Measurements from ENCODE around the gene MYH11.
"Not testable (repeated sequence)": the region's sequence is repeated elsewhere in the genome, so short reads cannot be mapped to it uniquely, and the experiment has no call there.

Gene MYH11

DNA sequence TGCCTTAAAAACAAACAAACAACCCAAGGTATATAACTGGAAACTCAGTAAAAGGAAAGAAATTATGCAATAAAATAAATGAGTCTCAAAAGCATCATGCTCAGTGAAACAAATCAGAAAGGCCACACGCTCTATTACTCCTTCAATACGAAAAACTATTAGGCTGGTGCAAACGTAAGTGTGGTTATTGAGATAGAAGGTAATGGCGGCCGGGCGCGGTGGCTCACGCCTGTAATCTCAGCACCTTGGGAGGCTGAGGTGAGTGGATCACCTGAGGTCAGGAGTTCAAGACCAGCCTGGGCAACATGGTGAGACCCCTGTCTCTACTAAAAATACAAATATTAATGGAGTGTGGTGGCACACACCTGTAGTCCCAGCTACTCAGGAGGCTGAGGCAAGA, 17.6 kb downstream of the MYH11 start:
- not testable (repeated sequence) for DNase-seq

DNA sequence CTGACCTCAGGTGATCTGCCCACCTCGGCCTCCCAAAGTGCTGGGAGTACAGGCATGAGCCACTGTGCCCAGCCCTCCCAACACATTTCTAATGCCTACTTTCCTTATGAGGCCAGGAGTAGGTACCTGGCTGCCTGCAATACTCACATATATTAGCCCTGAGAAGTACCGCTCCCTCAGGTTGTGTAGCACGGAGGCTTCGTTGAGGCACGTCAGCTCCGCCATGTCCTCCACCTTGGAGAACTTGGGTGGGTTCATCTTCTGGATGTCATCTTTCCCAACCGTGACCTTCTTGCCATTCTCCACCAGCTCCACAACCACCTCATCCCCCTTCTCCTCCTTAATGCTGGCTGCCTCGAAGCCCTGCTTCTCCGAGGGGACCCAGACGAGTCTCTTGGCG, 19.1 kb downstream of the MYH11 start:
- DNase-seq, result no peak

DNA sequence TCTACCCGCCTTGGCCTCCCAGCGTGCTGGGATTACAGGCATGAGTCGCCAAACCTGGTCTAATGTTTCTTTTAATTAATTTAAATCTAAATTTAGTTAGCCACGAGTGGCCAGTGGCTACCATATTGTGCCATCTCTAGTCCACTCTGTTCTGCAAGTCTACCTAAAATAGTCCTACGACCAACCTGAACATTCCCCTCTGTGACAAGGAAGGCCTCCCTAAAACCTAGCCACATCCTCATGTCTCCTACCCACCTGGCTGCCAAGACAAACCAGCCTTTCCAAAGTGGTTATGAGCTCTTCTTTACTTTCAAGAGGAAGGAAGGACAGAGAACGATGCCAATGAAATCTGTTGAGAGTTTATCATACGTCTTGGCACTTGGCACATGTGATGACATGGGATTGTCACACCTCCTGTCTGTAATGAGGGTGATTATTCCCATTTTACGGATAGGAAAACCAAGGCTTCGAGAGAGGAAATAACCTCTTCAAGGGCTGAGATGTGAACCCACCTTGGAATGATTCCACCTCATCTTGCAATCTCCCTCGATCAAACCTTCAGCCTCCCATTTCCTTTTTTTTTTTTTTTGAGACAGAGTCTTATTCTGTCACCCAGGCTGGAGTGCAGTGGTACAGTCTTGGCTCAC, 19.7 kb downstream of the MYH11 start:
- no peak for DNase-seq

DNA sequence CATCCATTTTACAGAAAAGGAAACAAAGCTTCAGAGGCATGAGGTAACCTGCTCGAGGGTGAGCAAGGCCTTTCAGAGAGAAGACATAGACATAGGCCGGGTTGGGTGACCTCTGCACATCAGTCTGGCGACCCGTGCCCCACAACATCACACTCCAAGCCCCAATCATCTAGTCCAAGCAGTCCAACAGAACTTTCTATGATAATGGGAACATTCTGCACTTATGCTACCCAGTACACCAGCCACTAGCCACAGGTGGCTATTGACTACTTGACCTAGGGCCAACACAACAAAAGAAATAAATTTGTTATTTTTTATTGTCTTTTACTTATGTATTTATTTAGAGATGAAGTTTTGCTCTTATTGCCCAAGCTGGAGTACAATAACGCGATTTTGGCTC, 20.8 kb downstream of the MYH11 start:
- DNase-seq, result no peak

DNA sequence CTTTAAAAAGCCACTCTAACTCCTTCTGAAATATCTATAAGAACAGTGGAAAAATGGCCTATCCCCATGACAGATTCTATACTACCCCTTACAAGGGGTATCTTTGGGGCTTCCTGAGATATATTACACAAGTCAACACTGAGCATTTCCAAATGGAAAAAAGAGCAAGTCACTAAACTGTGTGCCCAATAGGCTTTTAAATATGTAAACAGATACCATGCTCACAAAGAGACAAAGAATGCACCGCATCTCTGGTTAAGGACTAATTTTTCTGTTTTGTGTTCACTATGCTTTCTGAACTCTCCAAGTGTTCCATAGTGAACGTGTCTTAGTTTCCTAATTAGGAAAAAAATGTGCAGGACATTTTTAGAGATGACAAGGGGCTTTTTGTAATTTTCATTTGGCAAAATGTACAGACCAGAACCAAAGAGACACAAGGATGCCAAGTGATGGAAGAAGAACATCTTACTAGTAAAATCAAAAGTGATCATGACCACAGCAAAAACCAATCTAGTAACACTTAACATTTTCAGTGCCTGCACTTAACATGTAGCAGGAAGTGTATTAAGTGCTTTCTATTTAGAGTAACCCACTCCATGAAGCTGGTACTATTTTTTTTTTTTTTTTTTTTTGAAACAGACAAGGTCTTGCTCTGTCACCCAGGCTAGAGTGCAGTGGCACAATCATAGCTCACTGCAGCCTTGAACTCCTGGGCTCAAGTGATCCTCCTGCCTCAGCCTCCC, 21.5 kb downstream of the MYH11 start:
- no peak for DNase-seq

DNA sequence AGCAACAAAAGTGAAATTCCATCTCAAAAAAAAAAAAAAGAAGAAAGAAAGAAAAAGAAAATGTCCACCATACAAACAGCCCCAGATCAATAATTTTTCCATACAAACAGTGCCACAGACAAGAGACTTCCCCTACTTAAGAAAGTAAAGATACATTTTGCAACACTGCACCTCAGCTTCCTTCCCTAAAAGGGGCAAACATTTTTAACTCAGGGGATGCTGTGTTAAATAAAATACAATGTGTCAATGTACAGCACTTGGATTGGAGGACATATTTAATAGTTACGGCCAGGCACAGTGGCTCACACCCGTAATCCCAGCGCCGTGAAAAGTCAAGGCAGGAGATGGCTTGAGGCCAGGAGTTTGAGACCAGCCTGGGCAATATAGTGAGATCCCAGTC, 22.3 kb downstream of the MYH11 start:
- no peak for DNase-seq

DNA sequence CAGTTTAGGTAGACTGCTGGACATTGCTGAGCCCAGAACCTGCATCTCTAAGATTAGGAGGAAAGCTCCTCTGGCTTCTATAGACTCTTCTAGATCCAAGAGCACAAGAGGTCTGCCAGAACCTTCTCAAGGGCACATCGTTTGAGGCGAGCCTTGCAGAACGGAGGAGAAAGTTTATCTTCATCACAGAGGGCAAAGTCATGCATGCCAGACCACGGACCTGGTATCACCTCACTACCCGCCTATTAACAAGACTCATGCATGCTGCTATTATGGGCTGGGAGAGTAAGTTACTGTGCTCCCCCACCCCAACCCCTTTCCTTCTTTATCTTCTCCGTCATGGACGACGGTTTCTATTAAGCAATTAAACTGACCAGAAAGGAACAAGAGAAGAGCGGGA, 23.3 kb downstream of the MYH11 start:
- DNase-seq, result no peak

DNA sequence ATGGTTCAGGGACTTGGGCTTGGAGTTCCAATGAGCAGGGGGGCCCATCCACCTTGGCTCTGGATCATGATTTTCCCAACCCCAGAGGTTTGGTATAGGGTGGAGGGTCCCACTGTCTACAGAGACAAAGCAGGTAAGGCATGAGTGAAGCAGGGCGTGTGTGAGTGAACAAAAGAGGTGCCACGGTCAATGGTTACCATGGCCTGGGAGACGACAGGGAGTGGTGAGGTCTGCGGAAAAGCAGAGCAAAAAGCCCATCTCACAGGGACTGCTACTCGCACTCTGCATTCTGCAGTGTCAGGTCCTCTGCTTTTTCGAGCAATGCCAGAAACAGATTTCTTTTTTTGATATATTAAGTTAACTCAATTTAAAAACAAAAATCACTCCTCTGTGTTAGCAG, 24.6 kb downstream of the MYH11 start:
- no peak for DNase-seq

DNA sequence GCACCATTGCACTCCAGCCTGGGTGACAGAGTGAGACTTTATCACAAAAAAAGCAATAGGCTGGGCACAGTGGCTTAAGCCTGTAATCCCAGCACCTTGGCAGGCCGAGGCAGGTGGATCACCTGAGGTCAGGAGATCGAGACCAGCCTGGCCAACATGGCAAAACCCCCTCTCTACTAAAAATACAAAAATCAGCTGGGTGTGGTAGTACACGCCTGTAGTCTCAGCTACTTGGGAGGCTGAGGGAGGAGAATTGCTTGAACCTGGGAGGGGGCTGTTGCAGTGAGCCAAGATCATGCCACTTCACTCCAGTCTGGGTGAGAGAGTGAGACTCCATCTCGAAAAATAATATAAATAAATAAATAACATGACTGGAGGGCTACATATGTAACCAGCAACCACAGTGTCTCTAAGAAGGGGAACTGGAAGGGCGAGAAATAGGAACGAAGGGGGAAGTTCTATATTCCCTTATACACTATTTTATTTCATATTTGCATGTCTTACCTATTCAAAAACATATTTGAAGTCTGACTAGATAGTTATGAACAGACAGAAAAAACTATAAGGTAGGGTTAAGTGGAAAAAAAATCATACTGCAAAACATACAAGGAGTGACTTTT, 25.9 kb downstream of the MYH11 start:
- DNase-seq, result no peak

DNA sequence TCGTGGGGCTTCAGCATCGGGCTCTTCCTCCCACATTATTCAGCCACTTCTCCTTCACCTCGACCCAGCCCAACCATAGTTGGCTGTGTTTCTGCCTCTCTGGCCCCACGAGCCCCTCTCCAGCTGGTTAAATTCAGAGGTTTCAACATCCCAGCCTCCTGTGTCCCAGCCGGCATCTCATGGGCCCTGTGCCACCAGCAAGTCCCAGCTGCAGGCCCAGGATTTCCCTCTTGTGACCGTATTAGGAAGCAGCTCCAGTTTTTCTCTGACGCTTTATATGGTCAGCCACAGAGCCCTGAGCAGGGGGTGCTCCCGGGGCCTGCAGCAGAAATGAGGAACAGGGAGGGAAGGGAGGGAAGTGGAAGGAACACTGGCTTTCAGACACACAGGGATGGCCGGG, 27.4 kb downstream of the MYH11 start:
- no peak for DNase-seq

DNA sequence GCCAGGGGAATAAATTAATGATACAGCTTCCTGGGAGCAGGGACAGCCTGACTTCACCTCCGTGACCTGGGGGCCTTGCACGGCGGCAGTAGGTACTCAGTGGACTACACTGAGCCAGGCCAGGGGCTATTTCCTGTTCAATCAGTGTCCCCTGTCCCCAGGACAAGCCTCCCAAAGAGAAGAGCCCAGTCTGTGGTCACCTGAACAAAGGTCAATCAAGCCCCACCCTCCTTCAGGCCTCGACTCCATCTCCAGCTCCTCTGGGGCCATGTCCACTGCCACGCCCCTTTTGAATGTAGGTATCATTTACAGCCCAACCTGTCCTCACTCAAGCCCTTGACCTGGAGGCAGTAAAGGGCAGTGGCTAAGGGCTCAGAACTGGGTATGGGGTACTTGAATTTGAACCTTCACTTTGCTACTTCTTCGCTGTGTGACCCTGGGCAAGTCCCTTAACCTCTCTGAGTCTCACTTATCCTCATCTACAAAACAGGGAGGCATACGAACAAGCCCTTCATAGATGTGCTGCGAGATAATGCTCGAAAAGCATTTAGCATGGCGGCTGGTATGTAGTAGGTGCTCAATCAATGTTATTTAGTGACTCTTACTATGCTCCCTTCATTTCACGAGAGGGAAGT, 29.0 kb downstream of the MYH11 start:
- DNase-seq, result no peak

DNA sequence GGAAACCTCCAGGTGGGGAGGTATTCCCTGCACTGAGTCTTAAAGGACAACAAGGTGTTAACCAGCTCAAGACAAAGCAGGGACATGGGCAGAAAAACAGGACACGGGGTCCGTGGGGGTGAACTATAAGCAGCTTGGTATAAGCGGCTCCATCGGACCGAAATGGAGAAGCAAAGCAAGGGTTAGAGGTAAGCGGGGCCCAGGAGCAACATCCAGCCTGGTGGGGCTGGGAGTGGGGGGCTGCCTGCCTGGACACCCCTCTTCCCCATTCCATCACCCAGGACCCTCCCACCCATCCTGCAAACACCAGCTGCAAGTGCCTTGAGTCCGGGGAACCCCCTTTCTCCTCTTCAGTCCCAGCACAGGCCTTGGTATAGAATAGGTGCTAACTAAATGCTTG, 29.5 kb downstream of the MYH11 start:
- no peak for DNase-seq

DNA sequence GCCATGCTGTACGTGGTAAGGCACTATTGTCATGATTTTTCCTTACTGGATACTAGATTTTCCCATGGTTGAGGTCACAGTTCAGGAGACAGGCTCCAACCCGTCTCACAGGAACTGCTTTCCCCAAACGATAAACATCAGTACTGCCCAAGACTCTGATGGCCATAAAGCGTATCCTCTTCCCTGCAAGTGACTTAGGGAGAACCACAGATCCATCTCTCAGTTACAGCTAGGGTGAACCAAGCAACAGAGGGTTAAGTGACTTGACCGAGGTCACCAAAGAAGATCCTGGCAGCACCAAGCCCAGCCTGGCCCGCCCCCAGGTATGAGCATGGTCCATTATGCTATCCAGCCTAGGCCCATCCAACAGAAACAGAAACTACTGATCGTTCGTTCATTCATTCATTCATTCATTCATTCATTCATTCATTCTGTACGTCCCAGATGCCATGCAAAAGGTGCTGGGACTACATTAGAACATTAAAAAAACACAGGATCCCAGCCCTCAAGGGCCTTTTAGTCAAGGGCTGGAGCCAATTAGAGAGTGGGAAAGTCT, 31.0 kb downstream of the MYH11 start:
- DNase-seq, result no peak

DNA sequence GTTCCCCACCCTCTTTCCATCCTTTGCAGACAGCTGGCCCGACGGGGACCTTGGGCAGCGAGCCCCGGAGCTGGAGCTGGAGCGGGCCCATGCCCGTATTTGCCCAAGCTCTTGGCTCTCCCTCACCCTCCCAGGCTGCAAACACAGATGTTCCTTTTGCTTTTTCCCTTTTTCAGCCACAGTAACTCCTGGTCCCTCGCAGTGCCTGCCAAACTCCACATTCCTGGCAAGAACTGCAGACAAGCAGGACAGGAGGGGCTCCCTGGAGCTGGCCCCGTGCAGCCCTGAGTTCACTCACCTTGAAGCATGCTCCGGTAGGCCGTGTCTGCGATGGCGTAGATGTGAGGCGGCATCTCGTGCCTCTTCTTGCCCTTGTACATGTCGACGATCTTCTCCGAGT, 33.9 kb downstream of the MYH11 start:
- DNase-seq, result peak in 2 of 14 donors; percentile 3 to 19

DNA sequence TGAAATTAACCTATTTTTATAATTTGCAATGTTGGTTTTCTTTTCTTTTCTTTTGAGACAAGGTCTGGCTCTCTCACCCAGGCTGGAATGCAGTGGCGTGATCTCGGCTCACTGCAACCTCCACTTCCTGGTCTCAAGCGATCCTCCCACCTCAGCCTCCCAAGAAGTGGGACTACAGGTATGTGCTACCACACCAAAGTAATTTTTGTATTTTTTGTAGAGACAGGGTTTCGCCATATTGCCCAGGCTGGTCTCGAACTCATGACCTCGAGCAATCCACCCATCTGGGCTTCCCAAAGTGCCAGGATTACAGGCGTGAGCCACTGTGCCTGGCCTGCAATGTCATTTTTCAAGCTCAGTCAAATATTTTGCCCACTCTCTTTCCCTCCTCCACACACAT, 36.0 kb downstream of the MYH11 start:
- no peak for DNase-seq

DNA sequence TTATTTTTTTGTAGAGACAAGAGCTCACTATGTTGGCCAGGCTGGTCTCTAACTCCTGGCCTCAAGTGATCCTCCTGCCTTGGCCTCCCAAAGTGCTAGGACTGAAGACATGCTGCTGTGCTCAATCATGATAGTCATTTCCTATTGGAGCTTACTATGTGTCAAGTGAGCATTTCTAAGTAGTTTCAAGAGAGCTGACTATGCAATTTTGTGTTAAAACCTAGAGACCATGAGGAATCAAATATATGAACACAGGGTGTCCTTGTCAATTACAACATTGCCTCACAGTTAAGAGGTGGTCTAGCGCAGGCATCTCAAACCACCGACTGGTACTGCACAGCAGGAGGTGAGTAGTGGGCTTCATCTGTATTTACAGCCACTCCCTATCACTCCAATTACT, 37.8 kb downstream of the MYH11 start:
- DNase-seq, result no peak

DNA sequence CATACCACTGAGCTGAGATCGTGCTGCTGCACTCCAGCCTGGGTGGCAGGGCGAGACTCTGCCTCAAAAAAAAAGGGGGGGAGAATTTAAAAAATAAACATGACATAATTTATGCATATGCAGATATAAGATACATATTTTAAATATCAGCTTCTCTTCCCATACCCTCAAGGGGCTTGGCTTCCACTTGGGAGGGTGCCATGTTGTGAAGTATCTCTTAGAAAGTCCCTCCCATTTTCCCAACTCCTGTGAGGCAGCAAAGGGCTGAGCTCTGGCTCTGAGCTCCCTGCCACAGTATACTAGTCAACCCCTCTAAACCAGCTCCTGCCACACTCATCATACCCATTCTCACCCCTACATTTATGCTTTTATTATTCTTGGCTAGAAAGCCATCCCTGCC, 39.4 kb downstream of the MYH11 start:
- DNase-seq, result no peak

DNA sequence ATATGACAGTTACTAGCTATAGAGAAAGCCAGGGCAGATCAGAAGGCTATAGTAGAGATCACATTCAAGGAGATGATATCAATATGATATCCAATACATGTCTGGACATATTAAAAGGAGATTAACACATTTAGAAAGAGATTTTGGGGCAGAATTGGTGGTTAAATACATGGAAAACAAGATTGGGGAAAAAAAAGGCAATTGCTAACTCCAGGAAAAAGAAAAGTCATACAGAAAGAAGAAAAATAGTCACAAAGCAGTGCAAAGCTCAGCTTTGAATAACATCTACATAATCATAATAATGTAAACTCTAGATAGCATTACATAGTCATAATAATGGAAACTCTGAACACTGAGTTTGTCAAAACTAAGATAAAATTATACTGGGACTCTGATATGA, 40.6 kb downstream of the MYH11 start:
- DNase-seq, result no peak

DNA sequence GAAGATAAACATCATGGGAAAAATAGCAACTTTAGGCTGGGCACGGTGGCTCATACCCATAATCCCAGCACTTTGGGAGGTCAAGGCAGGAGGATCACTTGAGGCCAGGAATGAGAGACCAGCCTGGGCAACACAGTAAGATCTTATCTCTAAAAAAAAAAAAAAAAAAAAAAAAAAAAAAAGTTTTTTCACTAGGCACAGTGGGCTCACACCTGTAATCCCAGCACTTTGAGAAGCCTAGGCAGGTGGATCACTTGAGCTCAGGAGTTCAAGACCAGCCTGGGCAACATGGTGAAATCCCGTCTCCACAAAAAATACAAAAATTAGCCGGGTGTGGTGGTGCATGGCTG, 44.5 kb downstream of the MYH11 start:
- DNase-seq, result not testable (repeated sequence)

DNA sequence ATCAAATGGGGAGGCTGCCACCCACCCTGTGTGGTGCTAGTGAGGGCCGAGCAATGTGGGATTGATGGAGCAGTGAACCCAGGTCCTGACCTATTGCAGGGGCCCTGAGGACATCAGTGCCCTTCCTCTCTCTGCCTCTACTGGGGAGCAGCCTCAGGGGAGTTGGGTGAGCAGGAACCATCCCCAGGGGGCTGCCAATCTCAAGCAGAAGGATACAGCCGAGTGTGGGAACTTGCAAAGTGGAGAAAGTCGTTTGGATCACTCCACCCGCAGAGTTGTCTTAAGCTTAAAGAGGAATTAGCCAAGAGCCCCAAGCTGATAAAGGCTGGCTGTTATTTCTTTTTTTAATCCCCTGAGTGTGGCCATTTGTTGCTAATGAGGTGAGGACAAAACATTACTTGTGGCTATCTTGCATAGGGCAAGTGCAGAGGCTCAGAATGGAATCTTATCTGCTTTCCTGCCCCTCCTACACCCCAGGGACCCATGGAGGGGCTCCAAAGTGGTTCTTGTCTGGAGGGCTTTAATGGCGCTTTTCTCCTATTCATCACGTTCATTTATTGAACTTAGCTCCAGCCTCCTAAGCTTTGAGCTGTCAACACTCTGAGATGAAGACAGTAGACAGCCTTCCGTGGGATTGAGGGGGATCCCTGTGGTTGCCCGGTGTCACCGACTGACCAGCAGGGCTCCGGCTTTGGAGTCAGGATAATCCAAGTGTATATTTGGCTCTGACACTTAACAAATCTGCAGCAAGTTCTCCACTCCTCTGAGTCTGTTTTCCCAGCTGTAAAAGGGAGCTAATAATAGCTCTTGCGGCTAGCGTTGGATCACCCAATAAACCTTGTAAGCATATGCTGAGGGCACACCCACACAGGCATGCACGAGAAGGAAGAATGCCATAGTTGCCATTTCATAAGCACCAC, 45.1 kb downstream of the MYH11 start:
- no peak for DNase-seq

DNA sequence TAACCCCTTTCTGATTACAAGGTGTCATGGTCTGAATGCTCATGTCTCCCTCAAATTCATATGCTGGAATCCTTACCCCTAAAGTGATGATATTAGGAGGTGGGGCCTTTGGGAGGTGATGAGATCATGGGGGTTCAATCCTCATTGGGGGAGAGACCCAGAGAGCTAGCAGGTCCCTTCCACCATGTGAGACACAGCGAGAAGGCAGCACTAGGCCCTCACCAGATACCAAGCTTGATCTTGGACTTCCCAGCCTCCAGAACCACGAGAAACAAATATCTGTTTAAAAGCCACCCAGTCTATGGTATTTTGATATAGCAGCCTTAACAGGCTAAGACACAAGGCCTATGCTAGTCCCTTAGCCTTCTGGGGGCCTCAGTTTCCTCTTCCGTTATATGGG, 45.9 kb downstream of the MYH11 start:
- no peak for DNase-seq

DNA sequence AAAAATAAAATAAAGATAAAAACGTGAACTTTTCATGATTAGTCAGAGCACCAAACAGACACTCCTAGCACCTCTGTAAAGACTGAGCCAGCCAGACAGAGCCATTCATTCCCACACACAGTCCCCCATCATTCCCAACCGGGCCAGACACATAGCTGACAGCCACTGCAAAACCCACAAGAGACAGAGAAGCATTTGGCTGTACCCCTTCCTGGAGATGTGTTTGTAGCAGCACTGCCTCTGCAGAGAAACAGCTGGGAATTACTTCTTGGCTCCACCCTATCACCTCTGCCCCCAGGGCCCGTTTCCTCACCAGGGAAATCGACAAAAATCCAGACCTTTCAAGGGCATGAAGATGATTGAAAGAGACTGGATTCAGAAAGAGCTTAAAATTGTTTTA, 46.4 kb downstream of the MYH11 start:
- no peak for DNase-seq
